SJCRH30 (cell line): Measurements from ENCODE around the gene TJAP1. TPM values are rescaled to one million over a fixed set of nuclear protein-coding genes. Genes with fewer than 3 reads are reported as not detected.
"Not testable (repeated sequence)": the region's sequence is repeated elsewhere in the genome, so short reads cannot be mapped to it uniquely, and the experiment has no call there.

ENCODE experiments used
- DNase-seq, 2 experiments: peaks; one replicate each; pipeline ENCODE4 v3.0.0-alpha.2; 2015 to 2020
- H3K27ac ChIP-seq: fragments of 250-450 bp; sonication (Bioruptor Pico); 2 replicates; pipeline ENCODE4 v1.5.1; 2020; ENCODE audit warnings: mild to moderate bottlenecking, moderate library complexity
- H3K27me3 ChIP-seq: fragments of 250-450 bp; sonication (Bioruptor Pico); 2 replicates; pipeline ENCODE4 v1.5.1; 2020; ENCODE audit warnings: mild to moderate bottlenecking, moderate library complexity
- H3K36me3 ChIP-seq: fragments of 250-450 bp; sonication (Bioruptor Pico); 2 replicates; pipeline ENCODE4 v1.5.1; 2020; ENCODE audit warnings: mild to moderate bottlenecking, moderate library complexity
- H3K4me1 ChIP-seq: fragments of 250-450 bp; sonication (Bioruptor Pico); 2 replicates; pipeline ENCODE4 v1.5.1; 2020; ENCODE audit warnings: mild to moderate bottlenecking, moderate library complexity
- H3K4me3 ChIP-seq: fragments of 250-450 bp; sonication (Bioruptor Pico); 2 replicates; pipeline ENCODE4 v1.5.1; 2020; ENCODE audit warnings: mild to moderate bottlenecking, moderate library complexity
- H3K9me3 ChIP-seq: fragments of 250-450 bp; sonication (Bioruptor Pico); replicated peaks from 2 replicates; pipeline ENCODE4 v1.5.1; 2020; ENCODE audit warnings: mild to moderate bottlenecking, moderate library complexity
- total RNA-seq: library from RNA; depleted of rRNA; stranded (reverse); fragments of >200 nt; shearing (Covaris generic); gene quantifications from 2 replicates; pipeline ENCODE4 v1.2.3, GENCODE V29; 2014

TJAP1 gene
- total RNA-seq, 1 experiment from 2014 or later = 38.8 TPM

GRCh38 chr6:43445576-43445975 is 31.8 kb upstream of the TJAP1 start:
- Histone ChIP-seq H3K36me3 (no peaks in the 10 kb centered on the region), H3K27ac (no peak overlapping the region), H3K4me3 (no peak overlapping the region), H3K9me3 (no peaks in the 10 kb centered on the region), H3K4me1 (no peaks in the 10 kb centered on the region), H3K27me3 (no peaks in the 10 kb centered on the region)
- DNase-seq = no peak

- no peak for DNase-seq
- no peak overlapping the region for H3K27ac ChIP-seq
- H3K36me3 ChIP-seq = no peaks in the 10 kb centered on the region
- no peaks in the 10 kb centered on the region for H3K4me1 ChIP-seq
- no peak overlapping the region for H3K4me3 ChIP-seq
- no peaks in the 10 kb centered on the region for H3K27me3 ChIP-seq
- no peaks in the 10 kb centered on the region for H3K9me3 ChIP-seq
Observed at GRCh38 chr6:43447604-43448003, 29.8 kb upstream of the TJAP1 start.

GRCh38 chr6:43448916-43449315 is 28.5 kb upstream of the TJAP1 start:
- Histone ChIP-seq H3K27me3 (no peaks in the 10 kb centered on the region), H3K4me1 (no peaks in the 10 kb centered on the region), H3K9me3 (no peaks in the 10 kb centered on the region), H3K36me3 (no peaks in the 10 kb centered on the region), H3K27ac (no peak overlapping the region), H3K4me3 (no peak overlapping the region)
- no peak for DNase-seq

GRCh38 chr6:43450699-43451131 is 26.7 kb upstream of the TJAP1 start:
- no peaks in the 10 kb centered on the region for H3K9me3 ChIP-seq
- DNase-seq = no peak
- no peak overlapping the region for H3K27ac ChIP-seq
- no peak overlapping the region for H3K4me3 ChIP-seq
- H3K4me1 ChIP-seq = no peaks in the 10 kb centered on the region
- H3K36me3 ChIP-seq = no peaks in the 10 kb centered on the region
- H3K27me3 ChIP-seq = no peaks in the 10 kb centered on the region

- Histone ChIP-seq H3K4me3 (no peak overlapping the region), H3K4me1 (0 out of 2 replicates have a peak, but pooled peaks cover 3% of the 10 kb centered on the region), H3K36me3 (no peaks in the 10 kb centered on the region), H3K27me3 (no peaks in the 10 kb centered on the region), H3K27ac (no peak overlapping the region), H3K9me3 (no peaks in the 10 kb centered on the region)
- no peak for DNase-seq
Observed at GRCh38 chr6:43451348-43451747, 26.0 kb upstream of the TJAP1 start.

GRCh38 chr6:43451939-43452338 is 25.4 kb upstream of the TJAP1 start:
- Histone ChIP-seq H3K27me3 (no peaks in the 10 kb centered on the region), H3K27ac (no peak overlapping the region), H3K4me3 (no peak overlapping the region), H3K4me1 (0 out of 2 replicates have a peak, but pooled peaks cover 3% of the 10 kb centered on the region), H3K9me3 (0 out of 2 replicates have a peak, but pooled peaks cover 4% of the 10 kb centered on the region), H3K36me3 (no peaks in the 10 kb centered on the region)
- DNase-seq = no peak

GRCh38 chr6:43452896-43453295 is 24.5 kb upstream of the TJAP1 start:
- Histone ChIP-seq H3K4me1 (0 out of 2 replicates have a peak, but pooled peaks cover 3% of the 10 kb centered on the region), H3K27me3 (no peaks in the 10 kb centered on the region), H3K9me3 (0 out of 2 replicates have a peak, but pooled peaks cover 4% of the 10 kb centered on the region), H3K36me3 (no peaks in the 10 kb centered on the region), H3K4me3 (no peak overlapping the region), H3K27ac (no peak overlapping the region)
- no peak for DNase-seq

- Histone ChIP-seq H3K4me3 (no peak overlapping the region), H3K27me3 (no peaks in the 10 kb centered on the region), H3K36me3 (no peaks in the 10 kb centered on the region), H3K9me3 (0 out of 2 replicates have a peak, but pooled peaks cover 4% of the 10 kb centered on the region), H3K4me1 (0 out of 2 replicates have a peak, but pooled peaks cover 3% of the 10 kb centered on the region), H3K27ac (no peak overlapping the region)
- no peak for DNase-seq
Observed at GRCh38 chr6:43453831-43454230, 23.5 kb upstream of the TJAP1 start.

- H3K9me3 ChIP-seq = 0 out of 2 replicates have a peak, but pooled peaks cover 4% of the 10 kb centered on the region
- H3K27ac ChIP-seq = no peak overlapping the region
- no peak for DNase-seq
- H3K4me3 ChIP-seq = peak overlapping the region; percentile 58
- no peaks in the 10 kb centered on the region for H3K36me3 ChIP-seq
- H3K4me1 ChIP-seq = 0 out of 2 replicates have a peak, but pooled peaks cover 3% of the 10 kb centered on the region
- no peaks in the 10 kb centered on the region for H3K27me3 ChIP-seq
Observed at GRCh38 chr6:43454290-43454695, 23.1 kb upstream of the TJAP1 start.

GRCh38 chr6:43454696-43455530 is 22.5 kb upstream of the TJAP1 start:
- DNase-seq = peak; percentile 86 to 87
- Histone ChIP-seq H3K9me3 (0 out of 2 replicates have a peak, but pooled peaks cover 4% of the 10 kb centered on the region), H3K4me1 (0 out of 2 replicates have a peak, but pooled peaks cover 3% of the 10 kb centered on the region), H3K36me3 (no peaks in the 10 kb centered on the region), H3K27ac (no peak overlapping the region), H3K27me3 (no peaks in the 10 kb centered on the region), H3K4me3 (peak overlapping the region; percentile 58)

- 0 out of 2 replicates have a peak, but pooled peaks cover 3% of the 10 kb centered on the region for H3K4me1 ChIP-seq
- 0 out of 2 replicates have a peak, but pooled peaks cover 4% of the 10 kb centered on the region for H3K9me3 ChIP-seq
- no peak within 1 kb of the TSS for H3K27ac ChIP-seq
- H3K4me3 ChIP-seq = peak within 1 kb of the TSS; percentile 58
- DNase-seq = peak; percentile 43 to 65
- no peaks in the 10 kb centered on the region for H3K27me3 ChIP-seq
- H3K36me3 ChIP-seq = no peaks in the 10 kb centered on the region
Observed at GRCh38 chr6:43455531-43456428, 21.6 kb upstream of the TJAP1 start, which contains the start of gene DLK2. DLK2 (minus strand) TSS chr6:43455548; CDS start chr6:43454825, 723 bp downstream.

- no peak for DNase-seq
- no peaks in the 10 kb centered on the region for H3K27me3 ChIP-seq
- no peak overlapping the region for H3K27ac ChIP-seq
- H3K36me3 ChIP-seq = no peaks in the 10 kb centered on the region
- no peak overlapping the region for H3K4me3 ChIP-seq
- H3K4me1 ChIP-seq = peaks cover 11% of the 10 kb centered on the region; the same call in 1 of the 2 replicates
- 0 out of 2 replicates have a peak, but pooled peaks cover 4% of the 10 kb centered on the region for H3K9me3 ChIP-seq
Observed at GRCh38 chr6:43457643-43458042, 19.7 kb upstream of the TJAP1 start.

- H3K27ac ChIP-seq, DNase-seq, H3K9me3 ChIP-seq, H3K36me3 ChIP-seq, H3K4me3 ChIP-seq, H3K27me3 ChIP-seq: not testable (repeated sequence)
- H3K4me1 ChIP-seq = peaks cover 13% of the 10 kb centered on the region; the same call in 1 of the 2 replicates
Observed at GRCh38 chr6:43458154-43458553, 19.2 kb upstream of the TJAP1 start.

GRCh38 chr6:43459535-43459934 is 17.8 kb upstream of the TJAP1 start:
- no peak for DNase-seq
- H3K9me3 ChIP-seq = 0 out of 2 replicates have a peak, but pooled peaks cover 4% of the 10 kb centered on the region
- H3K4me3 ChIP-seq = no peak overlapping the region

More at GRCh38 chr6:43459535-43459934, 17.8 kb upstream of the TJAP1 start:
- no peak overlapping the region for H3K27ac ChIP-seq
- H3K36me3 ChIP-seq = no peaks in the 10 kb centered on the region
- H3K4me1 ChIP-seq = peaks cover 13% of the 10 kb centered on the region; the same call in 1 of the 2 replicates
- no peaks in the 10 kb centered on the region for H3K27me3 ChIP-seq
